CD4-positive, alpha-beta T cell (primary cell): ENCODE measurements around the gene MAPKAPK3. TPM values are rescaled to one million over a fixed set of nuclear protein-coding genes. Genes with fewer than 3 reads are reported as not detected.

Source experiments
- ATAC-seq: fragments of 200-7000 bp; cut with Tn5 transposase; one replicate; pipeline ENCODE4 v1.10.0; 2022; ENCODE audit warnings: mild to moderate bottlenecking; ENCODE audit not compliant: poor library complexity
- CTCF ChIA-PET: fragments of 350-600 bp; sonication (Branson Sonifier 250); formaldehyde crosslinking; loops from one replicate; lab custom pipeline; 2021; ENCODE audit warnings: antibody characterized with exemption, inconsistent platforms; lab: Charles Lee
- POLR2A ChIA-PET: fragments of 350-600 bp; sonication (Branson Sonifier 250); formaldehyde crosslinking; loops from one replicate; lab custom pipeline; 2021; ENCODE audit warnings: antibody characterized with exemption, inconsistent platforms; lab: Charles Lee
- DNase-seq, 14 experiments: peaks; one replicate each; pipeline ENCODE4 v3.0.0-alpha.2; 2013 to 2020; ENCODE audit warnings: mixed read lengths in 2 of 14
- H3K27ac ChIP-seq, 2 donors: one replicate each; pipeline versions ENCODE4 v1.5.1 to v1.7.0; 2013; ENCODE audit warnings: low read length in 2 of 2, low read depth in 1 of 2, mild to moderate bottlenecking in 1 of 2
- H3K27me3 ChIP-seq, 2 experiments: 1 replicate in 1 of 2; 2 replicates in 1 of 2; pipeline versions ENCODE4 v1.6.1 to v1.7.0; 2013; ENCODE audit warnings: low read length in 2 of 2, control low read depth in 1 of 2, mild to moderate bottlenecking in 1 of 2, moderate library complexity in 1 of 2; ENCODE audit not compliant: insufficient read depth in 2 of 2, control insufficient read depth in 1 of 2
- H3K36me3 ChIP-seq: one replicate; pipeline ENCODE4 v1.6.1; 2013; ENCODE audit warnings: low read length, control low read depth; ENCODE audit not compliant: insufficient read depth
- H3K4me1 ChIP-seq: one replicate; pipeline ENCODE4 v1.6.1; 2013; ENCODE audit warnings: low read length, control low read depth; ENCODE audit not compliant: insufficient read depth
- H3K4me3 ChIP-seq: one replicate; pipeline ENCODE4 v1.5.1; 2013; ENCODE audit warnings: mild to moderate bottlenecking, low read length, moderate library complexity
- H3K9me3 ChIP-seq, 2 experiments: 1 replicate in 1 of 2; 2 replicates in 1 of 2; pipeline versions ENCODE4 v1.6.1 to v1.7.0; 2013; ENCODE audit warnings: low read length in 2 of 2, mild to moderate bottlenecking in 2 of 2, control low read depth in 1 of 2, moderate library complexity in 1 of 2; ENCODE audit not compliant: control insufficient read depth in 1 of 2, insufficient read depth in 1 of 2
- H3K27ac Mint-ChIP-seq: one replicate; pipeline ENCODE4 v1.8.0; 2020; ENCODE audit warnings: mixed read lengths
- H3K27me3 Mint-ChIP-seq: one replicate; pipeline ENCODE4 v1.8.0; 2021; ENCODE audit warnings: mixed read lengths
- H3K36me3 Mint-ChIP-seq: one replicate; pipeline ENCODE4 v1.8.0; 2021; ENCODE audit warnings: low read depth, mixed read lengths
- H3K4me1 Mint-ChIP-seq: one replicate; pipeline ENCODE4 v1.8.0; 2021; ENCODE audit warnings: low read depth, mixed read lengths
- H3K4me3 Mint-ChIP-seq: one replicate; pipeline ENCODE4 v1.8.0; 2020; ENCODE audit warnings: mild to moderate bottlenecking, mixed read lengths
- H3K9me3 Mint-ChIP-seq: one replicate; pipeline ENCODE4 v1.8.0; 2020; ENCODE audit warnings: mixed read lengths
- intact Hi-C, 2 experiments: fragments of 100-400 bp; cut with DNase I in 1 of 2; cut with micrococcal nuclease in 1 of 2; formaldehyde crosslinking; loops; one replicate each; pipeline versions ENCODE4 v1.15.1 to v1.9.0; 2023 to 2025; cut with DNase I, micrococcal nuclease
- total RNA-seq, 174 experiments: library from RNA in 2 of 174; stranded (reverse) in 2 of 174; gene quantifications; one replicate each; pipeline ENCODE4 v1.2.3 and lab custom pipeline; 2021 to 2026
- TF ChIP-seq, protein P1 (sequence below): fragments of 200-600 bp; IDR thresholded peaks from one replicate; pipeline ENCODE4 v1.8.0; 2022; ENCODE audit warnings: antibody characterized with exemption, mild to moderate bottlenecking

MAPKAPK3 gene
- total RNA-seq, 2 experiments from 2014 or later = 16.4 to 16.6 TPM

DNA sequence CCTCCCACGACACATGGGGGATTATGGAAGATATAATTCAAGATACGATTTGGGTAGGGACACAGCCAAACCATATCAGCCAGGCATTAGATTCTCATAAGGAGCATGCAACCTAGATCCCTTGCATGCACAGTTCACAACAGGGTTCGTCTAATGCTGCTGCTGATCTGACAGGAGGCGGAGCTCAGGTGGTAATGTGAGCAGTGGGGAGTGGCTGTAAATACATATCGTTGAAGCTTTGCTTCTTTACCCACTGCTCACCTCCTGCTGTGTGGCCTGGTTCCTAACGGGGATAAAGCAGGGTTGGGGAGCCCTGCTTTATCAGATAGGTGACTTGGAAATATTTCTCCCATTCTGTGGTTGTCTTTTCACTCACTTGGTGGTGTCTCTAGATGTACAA lies 72.6 kb downstream of the MAPKAPK3 start:
- Histone ChIP-seq H3K9me3 (no peaks in the 10 kb centered on the region), H3K27ac (no peak overlapping the region), H3K4me3 (no peak overlapping the region), H3K4me1 (no peaks in the 10 kb centered on the region), H3K27me3 (no peaks in the 10 kb centered on the region), H3K36me3 (no peaks in the 10 kb centered on the region)
- H3K4me1 Mint-ChIP-seq = no peaks in the 10 kb centered on the region
- intact Hi-C loops = no loop called here
- DNase-seq (no peak), ATAC-seq (no peak)
- H3K27ac Mint-ChIP-seq = no peak overlapping the region
- no peak overlapping the region for H3K4me3 Mint-ChIP-seq
- no peaks in the 10 kb centered on the region for H3K36me3 Mint-ChIP-seq
- ChIA-PET POLR2A (no interaction called here), CTCF (no interaction called here)
- TF ChIP-seq, protein P1, sequence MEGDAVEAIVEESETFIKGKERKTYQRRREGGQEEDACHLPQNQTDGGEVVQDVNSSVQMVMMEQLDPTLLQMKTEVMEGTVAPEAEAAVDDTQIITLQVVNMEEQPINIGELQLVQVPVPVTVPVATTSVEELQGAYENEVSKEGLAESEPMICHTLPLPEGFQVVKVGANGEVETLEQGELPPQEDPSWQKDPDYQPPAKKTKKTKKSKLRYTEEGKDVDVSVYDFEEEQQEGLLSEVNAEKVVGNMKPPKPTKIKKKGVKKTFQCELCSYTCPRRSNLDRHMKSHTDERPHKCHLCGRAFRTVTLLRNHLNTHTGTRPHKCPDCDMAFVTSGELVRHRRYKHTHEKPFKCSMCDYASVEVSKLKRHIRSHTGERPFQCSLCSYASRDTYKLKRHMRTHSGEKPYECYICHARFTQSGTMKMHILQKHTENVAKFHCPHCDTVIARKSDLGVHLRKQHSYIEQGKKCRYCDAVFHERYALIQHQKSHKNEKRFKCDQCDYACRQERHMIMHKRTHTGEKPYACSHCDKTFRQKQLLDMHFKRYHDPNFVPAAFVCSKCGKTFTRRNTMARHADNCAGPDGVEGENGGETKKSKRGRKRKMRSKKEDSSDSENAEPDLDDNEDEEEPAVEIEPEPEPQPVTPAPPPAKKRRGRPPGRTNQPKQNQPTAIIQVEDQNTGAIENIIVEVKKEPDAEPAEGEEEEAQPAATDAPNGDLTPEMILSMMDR = no peak
- no peaks in the 10 kb centered on the region for H3K9me3 Mint-ChIP-seq
- peaks cover 23% of the 10 kb centered on the region for H3K27me3 Mint-ChIP-seq

DNA sequence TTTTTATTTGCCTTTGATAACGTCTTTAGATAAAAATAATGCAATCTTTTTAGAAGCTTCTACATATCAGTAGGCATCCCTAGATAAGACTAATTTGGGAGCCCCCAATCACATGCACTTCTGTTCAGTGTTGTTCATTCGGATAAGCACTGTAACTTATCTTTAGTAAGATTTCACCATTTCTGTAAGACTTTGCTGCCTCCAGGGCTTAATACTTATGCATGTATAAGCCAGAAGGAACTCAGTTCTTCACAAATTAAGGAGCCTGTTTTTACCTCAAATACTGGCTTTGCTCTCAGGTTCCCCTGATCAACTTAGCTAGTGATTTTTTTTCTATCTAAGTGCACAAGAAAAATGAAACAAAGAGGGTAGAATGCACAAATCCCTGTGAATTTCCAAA lies 78.1 kb downstream of the MAPKAPK3 start:
- intact Hi-C loops = no loop called here
- Histone ChIP-seq H3K27me3 (no peaks in the 10 kb centered on the region), H3K4me1 (no peaks in the 10 kb centered on the region), H3K27ac (no peak overlapping the region), H3K9me3 (peaks cover 4 to 6% of the 10 kb centered on the region in 2 experiments), H3K36me3 (no peaks in the 10 kb centered on the region), H3K4me3 (no peak overlapping the region)
- ChIA-PET POLR2A (no interaction called here), CTCF (no interaction called here)
- ATAC-seq (no peak), DNase-seq (no peak)
- Mint-ChIP-seq H3K4me3 (no peak overlapping the region), H3K27ac (no peak overlapping the region), H3K9me3 (peaks cover 8% of the 10 kb centered on the region), H3K27me3 (peaks cover 11% of the 10 kb centered on the region), H3K4me1 (no peaks in the 10 kb centered on the region), H3K36me3 (no peaks in the 10 kb centered on the region)
- TF ChIP-seq, protein P1 = no peak

DNA sequence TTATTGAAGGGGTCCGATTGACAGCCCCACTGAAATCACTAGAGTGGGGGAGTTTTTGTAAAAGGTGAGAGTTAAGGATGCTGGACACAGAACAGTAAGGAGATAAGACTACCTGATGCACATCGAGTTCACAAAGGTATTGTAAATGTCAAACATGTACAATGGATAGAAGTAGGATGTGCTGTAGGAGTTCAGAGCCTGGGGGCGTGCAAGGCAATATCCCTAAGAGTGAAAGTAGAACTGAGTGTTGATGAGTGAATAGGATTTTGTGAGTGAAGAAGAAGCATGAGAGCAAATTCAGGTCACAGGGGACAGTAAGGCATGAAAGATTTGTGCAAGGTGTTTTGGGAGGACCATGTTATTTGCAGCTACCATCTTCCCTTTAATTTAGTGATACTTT lies 79.3 kb downstream of the MAPKAPK3 start:
- Mint-ChIP-seq H3K27ac (no peak overlapping the region), H3K27me3 (peaks cover 9% of the 10 kb centered on the region), H3K4me3 (no peak overlapping the region), H3K9me3 (peaks cover 8% of the 10 kb centered on the region), H3K4me1 (no peaks in the 10 kb centered on the region), H3K36me3 (no peaks in the 10 kb centered on the region)
- ChIA-PET CTCF (no interaction called here), POLR2A (no interaction called here)
- TF ChIP-seq, protein P1 = no peak
- Histone ChIP-seq H3K4me3 (no peak overlapping the region), H3K4me1 (no peaks in the 10 kb centered on the region), H3K36me3 (no peaks in the 10 kb centered on the region), H3K27ac (no peak overlapping the region), H3K27me3 (no peaks in the 10 kb centered on the region), H3K9me3 (peaks cover 4 to 6% of the 10 kb centered on the region in 2 experiments)
- DNase-seq = no peak
- intact Hi-C loops = no loop called here
- no peak for ATAC-seq
